Activated B cell treated with CpG ODN at 0.5 μM for 24 hours (primary cell): ENCODE results near the gene ZNF784. TPM values are rescaled to one million over a fixed set of nuclear protein-coding genes. Genes with fewer than 3 reads are reported as not detected.
A peak's percentile ranks its signal among the peaks of the same experiment; 100 is the strongest.
"Not testable (repeated sequence)": the region's sequence is repeated elsewhere in the genome, so short reads cannot be mapped to it uniquely, and the experiment has no call there.

ENCODE experiments used
- ATAC-seq: fragments of 200-7000 bp; cut with Tn5 transposase; one replicate; pipeline ENCODE4 v1.10.0; 2021; ENCODE audit warnings: low read depth, mild to moderate bottlenecking, moderate library complexity
- CTCF ChIA-PET: fragments of 350-600 bp; sonication (Branson Sonifier 250); formaldehyde crosslinking; loops from one replicate; lab custom pipeline; 2021; ENCODE audit warnings: antibody characterized with exemption; lab: Charles Lee
- POLR2A ChIA-PET: fragments of 350-600 bp; sonication (Branson Sonifier 250); formaldehyde crosslinking; loops from one replicate; lab custom pipeline; 2021; ENCODE audit warnings: antibody characterized with exemption; lab: Charles Lee
- DNase-seq: peaks from one replicate; pipeline ENCODE4 v3.0.0; 2022
- H3K27ac Mint-ChIP-seq: one replicate; pipeline ENCODE4 v1.8.0; 2020; ENCODE audit warnings: mixed read lengths
- H3K27me3 Mint-ChIP-seq: one replicate; pipeline ENCODE4 v1.8.0; 2021; ENCODE audit warnings: mixed read lengths
- H3K36me3 Mint-ChIP-seq: one replicate; pipeline ENCODE4 v1.8.0; 2021; ENCODE audit warnings: low read depth, mixed read lengths
- H3K4me1 Mint-ChIP-seq: one replicate; pipeline ENCODE4 v1.8.0; 2021; ENCODE audit warnings: mixed read lengths
- H3K4me3 Mint-ChIP-seq: one replicate; pipeline ENCODE4 v1.8.0; 2020; ENCODE audit warnings: mild to moderate bottlenecking, mixed read lengths
- H3K9me3 Mint-ChIP-seq: one replicate; pipeline ENCODE4 v1.8.0; 2020; ENCODE audit warnings: mixed read lengths
- intact Hi-C: fragments of 100-400 bp; cut with micrococcal nuclease; formaldehyde crosslinking; loops from one replicate; pipeline ENCODE4 v1.15.1; 2024
- total RNA-seq: library from RNA; stranded (reverse); gene quantifications from 2 replicates; pipeline ENCODE4 v1.2.3, GENCODE V29; 2022
- TF ChIP-seq, protein P1 (sequence below): fragments of 200-600 bp; IDR thresholded peaks from one replicate; pipeline ENCODE4 v1.8.0; 2022; ENCODE audit warnings: antibody characterized with exemption, mild to moderate bottlenecking

The ZNF784 gene
- total RNA-seq, 1 donor from 2014 or later, result 8.9 TPM

- peak overlapping the region; percentile 84 for H3K4me3 Mint-ChIP-seq
- H3K27me3 Mint-ChIP-seq, result no peaks in the 10 kb centered on the region
- no peaks in the 10 kb centered on the region for H3K9me3 Mint-ChIP-seq
- TF ChIP-seq, protein P1, sequence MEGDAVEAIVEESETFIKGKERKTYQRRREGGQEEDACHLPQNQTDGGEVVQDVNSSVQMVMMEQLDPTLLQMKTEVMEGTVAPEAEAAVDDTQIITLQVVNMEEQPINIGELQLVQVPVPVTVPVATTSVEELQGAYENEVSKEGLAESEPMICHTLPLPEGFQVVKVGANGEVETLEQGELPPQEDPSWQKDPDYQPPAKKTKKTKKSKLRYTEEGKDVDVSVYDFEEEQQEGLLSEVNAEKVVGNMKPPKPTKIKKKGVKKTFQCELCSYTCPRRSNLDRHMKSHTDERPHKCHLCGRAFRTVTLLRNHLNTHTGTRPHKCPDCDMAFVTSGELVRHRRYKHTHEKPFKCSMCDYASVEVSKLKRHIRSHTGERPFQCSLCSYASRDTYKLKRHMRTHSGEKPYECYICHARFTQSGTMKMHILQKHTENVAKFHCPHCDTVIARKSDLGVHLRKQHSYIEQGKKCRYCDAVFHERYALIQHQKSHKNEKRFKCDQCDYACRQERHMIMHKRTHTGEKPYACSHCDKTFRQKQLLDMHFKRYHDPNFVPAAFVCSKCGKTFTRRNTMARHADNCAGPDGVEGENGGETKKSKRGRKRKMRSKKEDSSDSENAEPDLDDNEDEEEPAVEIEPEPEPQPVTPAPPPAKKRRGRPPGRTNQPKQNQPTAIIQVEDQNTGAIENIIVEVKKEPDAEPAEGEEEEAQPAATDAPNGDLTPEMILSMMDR, result no peak
- peaks cover 20% of the 10 kb centered on the region for H3K4me1 Mint-ChIP-seq
- POLR2A ChIA-PET, result no interaction called here
- CTCF ChIA-PET, result no interaction called here
- ATAC-seq, result no peak
- DNase-seq, result no peak
- H3K36me3 Mint-ChIP-seq, result peaks cover 17% of the 10 kb centered on the region
- intact Hi-C loops, result no loop called here
- H3K27ac Mint-ChIP-seq, result peak overlapping the region; percentile 75
These were observed 45.3 kb downstream of the ZNF784 start for GRCh38 chr19:55578761-55579747.

DNA sequence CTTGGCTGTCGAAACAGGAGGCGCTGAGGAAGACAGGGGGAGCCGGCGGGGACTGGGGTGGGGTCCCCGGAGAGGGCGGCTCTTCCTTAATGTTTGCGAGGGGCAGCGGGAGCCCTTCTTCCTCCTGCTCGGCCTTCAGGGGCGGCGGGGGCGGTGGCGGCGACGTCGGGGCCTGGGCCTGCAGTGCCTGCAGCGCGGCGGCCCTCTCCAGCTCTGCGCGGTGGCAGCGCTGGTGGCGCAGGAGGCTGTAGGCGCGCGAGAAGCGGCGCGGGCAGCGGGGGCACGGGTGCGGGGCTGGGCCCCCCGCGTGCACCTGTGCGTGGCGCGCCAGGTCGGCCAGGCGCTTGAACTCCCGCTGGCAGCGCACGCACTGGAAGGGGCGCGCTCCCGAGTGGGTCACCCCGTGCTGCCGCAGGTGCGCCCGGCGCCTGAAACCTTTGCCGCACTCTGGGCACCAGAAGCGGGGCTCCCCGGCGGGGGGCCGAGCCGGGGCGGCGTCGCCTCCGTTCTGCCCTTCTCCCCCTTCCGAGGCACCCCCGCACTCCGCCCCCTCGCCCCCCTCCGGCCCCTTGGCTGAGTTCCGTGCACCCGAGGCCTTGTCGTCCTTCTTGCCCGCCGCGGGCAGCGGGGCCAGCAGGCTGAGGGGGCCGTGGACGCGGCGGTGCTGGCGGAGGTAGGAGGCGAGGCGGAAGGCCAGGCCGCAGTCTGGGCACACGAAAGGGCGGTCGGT lies 46.2 kb downstream of the ZNF784 start:
- Mint-ChIP-seq H3K9me3 (no peaks in the 10 kb centered on the region), H3K36me3 (peaks cover 17% of the 10 kb centered on the region), H3K27ac (no peak overlapping the region), H3K4me3 (no peak overlapping the region), H3K27me3 (no peaks in the 10 kb centered on the region), H3K4me1 (peaks cover 20% of the 10 kb centered on the region)
- CTCF ChIA-PET, result no interaction called here
- DNase-seq, result no peak
- TF ChIP-seq, protein P1, result no peak
- intact Hi-C loops, result no loop called here
- ATAC-seq, result no peak
- POLR2A ChIA-PET, result no interaction called here

GRCh38 chr19:55576746-55577145 lies 47.6 kb downstream of the ZNF784 start:
- intact Hi-C loops, result no loop called here
- POLR2A ChIA-PET, result interaction anchor here (0.7 kb wide), 1 partner anchor 237 kb away, joined by 3 read pairs; the partner anchor contains the start of gene KMT5C
- ATAC-seq, result no peak

DNA sequence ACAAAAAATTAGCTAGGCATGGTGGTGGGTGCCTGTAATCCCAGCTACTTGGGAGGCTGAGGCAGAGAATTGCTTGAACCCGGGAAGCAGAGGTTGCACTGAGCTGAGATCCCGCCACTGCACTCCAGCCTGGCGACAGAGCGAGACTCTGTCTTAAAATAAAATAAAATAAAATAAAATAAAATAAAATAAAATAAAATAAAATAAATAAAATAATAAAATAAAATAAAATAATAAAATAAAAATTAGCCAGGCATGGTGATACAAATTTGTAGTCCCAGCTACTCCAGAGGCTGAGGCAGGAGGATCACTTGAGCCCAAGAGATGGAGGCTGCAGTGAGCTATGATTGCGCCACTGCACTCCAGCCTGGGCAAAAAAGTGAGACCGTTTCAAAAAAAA lies 50.4 kb downstream of the ZNF784 start:
- POLR2A ChIA-PET, intact Hi-C loops, H3K4me3 Mint-ChIP-seq, H3K4me1 Mint-ChIP-seq, H3K36me3 Mint-ChIP-seq, ATAC-seq, H3K9me3 Mint-ChIP-seq, DNase-seq, CTCF ChIA-PET, H3K27ac Mint-ChIP-seq, H3K27me3 Mint-ChIP-seq: not testable (repeated sequence)

More at GRCh38 chr19:55576746-55577145, 47.6 kb downstream of the ZNF784 start:
- TF ChIP-seq, protein P1, result no peak
- no peak overlapping the region for H3K4me3 Mint-ChIP-seq
- H3K4me1 Mint-ChIP-seq, result peaks cover 16% of the 10 kb centered on the region
- CTCF ChIA-PET, result no interaction called here
- no peak for DNase-seq
- no peaks in the 10 kb centered on the region for H3K27me3 Mint-ChIP-seq
- peaks cover 17% of the 10 kb centered on the region for H3K36me3 Mint-ChIP-seq
- no peaks in the 10 kb centered on the region for H3K9me3 Mint-ChIP-seq
- H3K27ac Mint-ChIP-seq, result no peak overlapping the region

Other genes with a start within 250 kb of the ZNF784 start
- not detected in 2 replicates for gene TMEM190, start 247.7 kb downstream of the ZNF784 start, total RNA-seq
- 3.8 and 4.9 TPM in 2 replicates for gene TMEM238, start 240.3 kb downstream of the ZNF784 start, total RNA-seq
- gene RPL28, start 238.6 kb downstream of the ZNF784 start, total RNA-seq, result 3,790 and 4,042 TPM in 2 replicates
- 29.6 and 34.6 TPM in 2 replicates for gene UBE2S, start 216.8 kb downstream of the ZNF784 start, total RNA-seq
- not detected in 2 replicates for gene SHISA7, start 181.3 kb downstream of the ZNF784 start, total RNA-seq
- gene ISOC2, start 162.9 kb downstream of the ZNF784 start, total RNA-seq, result 28.7 and 29.0 TPM in 2 replicates
- gene C19orf85, start 159.8 kb downstream of the ZNF784 start, total RNA-seq, result not detected in 2 replicates
- gene ZNF628, start 147.9 kb downstream of the ZNF784 start, total RNA-seq, result 10.4 and 12.7 TPM in 2 replicates
- gene NAT14, start 139.4 kb downstream of the ZNF784 start, total RNA-seq, result 10.9 and 13.8 TPM in 2 replicates
- gene SSC5D, start 136.1 kb downstream of the ZNF784 start, total RNA-seq, result 0.17 and 0.20 TPM in 2 replicates
- gene SBK2, start 87.4 kb downstream of the ZNF784 start, total RNA-seq, result not detected in 2 replicates
- gene SBK3, start 79.0 kb downstream of the ZNF784 start, total RNA-seq, result not detected in 2 replicates
- gene ZNF579, start 43.7 kb downstream of the ZNF784 start, total RNA-seq, result 10.3 and 10.9 TPM in 2 replicates
- 17.5 and 21.2 TPM in 2 replicates for gene FIZ1, start 25.0 kb downstream of the ZNF784 start, total RNA-seq
- gene ZNF524, start 24.3 kb downstream of the ZNF784 start, total RNA-seq, result 12.6 and 16.1 TPM in 2 replicates
- gene ZNF865, start 18.9 kb downstream of the ZNF784 start, total RNA-seq, result 17.2 and 18.9 TPM in 2 replicates
- 55.0 and 81.2 TPM in 2 replicates for gene ZNF580, start 16.4 kb upstream of the ZNF784 start, total RNA-seq
- gene ZNF581, start 19.1 kb upstream of the ZNF784 start, total RNA-seq, result 42.7 and 46.5 TPM in 2 replicates
- gene CCDC106, start 23.6 kb upstream of the ZNF784 start, total RNA-seq, result 14.0 and 14.4 TPM in 2 replicates
- gene U2AF2, start 30.5 kb upstream of the ZNF784 start, total RNA-seq, result 256 and 273 TPM in 2 replicates
- gene EPN1, start 50.7 kb upstream of the ZNF784 start, total RNA-seq, result 56.6 and 65.2 TPM in 2 replicates
- not detected in 2 replicates for gene NLRP9, start 113.8 kb upstream of the ZNF784 start, total RNA-seq
- not detected in 2 replicates for gene RFPL4A, start 134.5 kb upstream of the ZNF784 start, total RNA-seq
- gene RFPL4AL1, start 144.6 kb upstream of the ZNF784 start, total RNA-seq, result not detected in 2 replicates
- 0.16 and 0.17 TPM in 2 replicates for gene NLRP11, start 207.4 kb upstream of the ZNF784 start, total RNA-seq
- 0.31 and 0.34 TPM in 2 replicates for gene NLRP4, start 212.0 kb upstream of the ZNF784 start, total RNA-seq